Measurements from ENCODE around the gene FAM186B.

DNA sequence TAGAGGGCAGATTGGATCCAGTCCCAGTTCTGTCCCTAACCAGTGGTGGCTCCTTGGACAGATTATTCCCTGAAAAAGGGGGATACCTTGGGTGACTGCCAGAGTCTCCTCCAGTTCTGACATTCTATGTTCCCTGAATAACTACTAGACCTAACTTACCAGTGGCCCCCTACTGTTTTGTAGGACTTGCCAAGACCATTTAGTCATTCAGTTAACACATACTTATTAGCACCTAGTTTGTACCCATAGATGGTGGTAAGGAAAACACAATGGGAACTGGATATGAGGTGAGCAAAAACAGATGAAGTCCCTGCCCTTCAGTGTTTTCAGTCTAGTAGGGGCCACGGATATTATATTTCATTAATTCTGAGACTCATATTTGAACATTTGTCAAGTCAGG lies 21.4 kb upstream of the FAM186B start:
- TF ChIP-seq, protein P1, sequence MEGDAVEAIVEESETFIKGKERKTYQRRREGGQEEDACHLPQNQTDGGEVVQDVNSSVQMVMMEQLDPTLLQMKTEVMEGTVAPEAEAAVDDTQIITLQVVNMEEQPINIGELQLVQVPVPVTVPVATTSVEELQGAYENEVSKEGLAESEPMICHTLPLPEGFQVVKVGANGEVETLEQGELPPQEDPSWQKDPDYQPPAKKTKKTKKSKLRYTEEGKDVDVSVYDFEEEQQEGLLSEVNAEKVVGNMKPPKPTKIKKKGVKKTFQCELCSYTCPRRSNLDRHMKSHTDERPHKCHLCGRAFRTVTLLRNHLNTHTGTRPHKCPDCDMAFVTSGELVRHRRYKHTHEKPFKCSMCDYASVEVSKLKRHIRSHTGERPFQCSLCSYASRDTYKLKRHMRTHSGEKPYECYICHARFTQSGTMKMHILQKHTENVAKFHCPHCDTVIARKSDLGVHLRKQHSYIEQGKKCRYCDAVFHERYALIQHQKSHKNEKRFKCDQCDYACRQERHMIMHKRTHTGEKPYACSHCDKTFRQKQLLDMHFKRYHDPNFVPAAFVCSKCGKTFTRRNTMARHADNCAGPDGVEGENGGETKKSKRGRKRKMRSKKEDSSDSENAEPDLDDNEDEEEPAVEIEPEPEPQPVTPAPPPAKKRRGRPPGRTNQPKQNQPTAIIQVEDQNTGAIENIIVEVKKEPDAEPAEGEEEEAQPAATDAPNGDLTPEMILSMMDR (IDR thresholded peaks at IDR 0.05) = no peak
- TF ChIP-seq POLR2AphosphoS5 (IDR thresholded peaks at IDR 0.05) = no peak
- no peak for TF ChIP-seq EP300 (IDR thresholded peaks at IDR 0.05)
